Hepatocyte (in vitro differentiated cells): ENCODE measurements around the gene DAB1.

Source experiments
- EZH2 ChIP-seq: fragments of 200-600 bp; sonication (generic); IDR thresholded peaks from 2 replicates; pipeline ENCODE4 v1.6.1; 2016; ENCODE audit warnings: antibody characterized with exemption, mild to moderate bottlenecking, borderline replicate concordance
- TF ChIP-seq, protein P1 (sequence below): fragments of 200-600 bp; sonication (generic); IDR thresholded peaks from 2 replicates; pipeline ENCODE4 v1.5.1; 2016; ENCODE audit warnings: antibody characterized with exemption, mild to moderate bottlenecking; ENCODE audit not compliant: poor library complexity

DNA sequence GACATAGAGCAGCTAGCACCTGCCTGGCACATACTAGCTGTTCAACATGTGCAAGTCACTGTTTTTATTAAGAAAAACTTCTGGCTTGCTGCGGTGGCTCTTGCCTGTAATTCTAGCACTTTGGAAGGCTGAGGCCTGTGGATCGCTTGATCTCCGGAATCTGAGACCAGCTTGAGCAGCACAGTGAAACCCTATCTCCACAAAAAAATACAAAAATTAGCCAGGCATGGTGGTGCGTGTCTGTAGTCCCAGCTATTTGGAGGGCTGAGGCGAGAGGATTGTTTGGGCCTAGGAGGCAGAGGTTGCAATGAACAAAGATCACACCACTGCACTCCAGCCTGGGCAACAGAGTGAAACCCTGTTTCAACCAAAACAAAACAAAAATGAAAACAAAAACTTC lies 430.4 kb downstream of the DAB1 start:
- no peak for TF ChIP-seq EZH2
- TF ChIP-seq, protein P1, sequence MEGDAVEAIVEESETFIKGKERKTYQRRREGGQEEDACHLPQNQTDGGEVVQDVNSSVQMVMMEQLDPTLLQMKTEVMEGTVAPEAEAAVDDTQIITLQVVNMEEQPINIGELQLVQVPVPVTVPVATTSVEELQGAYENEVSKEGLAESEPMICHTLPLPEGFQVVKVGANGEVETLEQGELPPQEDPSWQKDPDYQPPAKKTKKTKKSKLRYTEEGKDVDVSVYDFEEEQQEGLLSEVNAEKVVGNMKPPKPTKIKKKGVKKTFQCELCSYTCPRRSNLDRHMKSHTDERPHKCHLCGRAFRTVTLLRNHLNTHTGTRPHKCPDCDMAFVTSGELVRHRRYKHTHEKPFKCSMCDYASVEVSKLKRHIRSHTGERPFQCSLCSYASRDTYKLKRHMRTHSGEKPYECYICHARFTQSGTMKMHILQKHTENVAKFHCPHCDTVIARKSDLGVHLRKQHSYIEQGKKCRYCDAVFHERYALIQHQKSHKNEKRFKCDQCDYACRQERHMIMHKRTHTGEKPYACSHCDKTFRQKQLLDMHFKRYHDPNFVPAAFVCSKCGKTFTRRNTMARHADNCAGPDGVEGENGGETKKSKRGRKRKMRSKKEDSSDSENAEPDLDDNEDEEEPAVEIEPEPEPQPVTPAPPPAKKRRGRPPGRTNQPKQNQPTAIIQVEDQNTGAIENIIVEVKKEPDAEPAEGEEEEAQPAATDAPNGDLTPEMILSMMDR, result no peak
